ENCODE results near the gene MCCC2. TPM values are rescaled to one million over a fixed set of nuclear protein-coding genes. Genes with fewer than 3 reads are reported as not detected.
"Not testable (repeated sequence)": the region's sequence is repeated elsewhere in the genome, so short reads cannot be mapped to it uniquely, and the experiment has no call there.

MCCC2 gene
- total RNA-seq (2021; fragmentation: NEBNext Ultra II Directional; extraction: Animal tissue kit (Norgen Biotek cat#: 25700)) = 10 to 100 TPM; 11.7 to 22.4 (median 14.0) TPM
- long read RNA-seq, transcript MCCC2-201 (17 exons, 3,665 nt) = major isoform, 7 of 22 reads
- long read RNA-seq, partial matches to known transcripts = 6 of 22 reads
- long read RNA-seq, other reads (novel, unspliced or antisense) = 7 of 22 reads

DNA sequence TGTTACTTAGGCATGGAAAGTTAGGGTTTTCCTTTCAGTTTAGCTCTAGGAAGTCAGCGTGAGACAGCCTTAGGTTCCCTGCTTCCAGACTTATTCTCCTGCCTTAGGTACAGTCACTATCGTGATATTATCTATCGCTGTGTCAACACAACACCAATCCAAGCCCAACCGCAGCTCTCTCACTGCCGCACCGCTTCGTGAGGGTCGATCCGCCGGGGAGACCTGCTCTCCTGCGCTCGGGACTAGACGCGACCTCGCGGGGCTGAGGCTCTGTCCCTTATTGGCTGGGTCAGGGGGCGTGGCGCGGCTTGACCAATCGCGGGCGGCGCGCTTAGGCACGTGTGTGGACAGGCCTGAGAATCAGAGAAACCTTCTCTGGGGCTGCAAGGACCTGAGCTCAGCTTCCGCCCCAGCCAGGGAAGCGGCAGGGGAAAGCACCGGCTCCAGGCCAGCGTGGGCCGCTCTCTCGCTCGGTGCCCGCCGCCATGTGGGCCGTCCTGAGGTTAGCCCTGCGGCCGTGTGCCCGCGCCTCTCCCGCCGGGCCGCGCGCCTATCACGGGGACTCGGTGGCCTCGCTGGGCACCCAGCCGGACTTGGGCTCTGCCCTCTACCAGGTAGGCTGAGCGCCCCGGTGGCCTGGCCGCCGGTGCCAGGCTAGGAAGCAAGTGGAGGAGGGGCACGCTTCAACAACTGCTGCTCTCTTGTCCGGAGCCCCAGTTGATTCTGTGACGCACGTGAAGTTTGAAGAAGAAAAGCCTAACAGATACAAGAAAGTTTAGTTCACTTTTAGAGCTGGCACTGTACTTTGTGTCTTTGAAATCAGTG, at the start of gene MCCC2:
MCCC2 (plus strand) TSS at position 400 of the 825 bp plus-strand sequence; CDS start at position 486, 86 bp downstream.
- no peaks in the 10 kb centered on the region for H3K9me3 Mint-ChIP-seq
- H3K27me3 Mint-ChIP-seq (ENCODE audit: insufficient read depth) = no peaks in the 10 kb centered on the region; the same call in 1 of the 2 replicates

GRCh38 chr5:71537687-71538086, 49.5 kb upstream of the MCCC2 start:
- H3K27me3 Mint-ChIP-seq (ENCODE audit: insufficient read depth) = no peaks in the 10 kb centered on the region
- H3K4me3 Mint-ChIP-seq = no peak overlapping the region
- TF ChIP-seq CTCF (IDR thresholded peaks at IDR 0.05) = no peak
- H3K27ac Mint-ChIP-seq = peak overlapping the region; percentile 50; the same call in 1 of the 2 replicates
- peaks cover 50% of the 10 kb centered on the region for H3K36me3 Mint-ChIP-seq (ENCODE audit: low read depth)
- no peaks in the 10 kb centered on the region for H3K9me3 Mint-ChIP-seq
- H3K4me1 Mint-ChIP-seq (ENCODE audit: low read depth) = peaks cover 24% of the 10 kb centered on the region
- no peak for DNase-seq

More for the DNA sequence above, at the start of gene MCCC2:
- Mint-ChIP-seq H3K4me1 (ENCODE audit: low read depth) (peaks cover 19% of the 10 kb centered on the region), H3K4me3 (peak within 1 kb of the TSS; percentile 91), H3K27ac (peak within 1 kb of the TSS; percentile 91), H3K36me3 (ENCODE audit: low read depth) (no peaks in the 10 kb centered on the region; the same call in 1 of the 2 replicates)
- no peak for TF ChIP-seq CTCF (IDR thresholded peaks at IDR 0.05)
- DNase-seq = peak; percentile 93

DNA sequence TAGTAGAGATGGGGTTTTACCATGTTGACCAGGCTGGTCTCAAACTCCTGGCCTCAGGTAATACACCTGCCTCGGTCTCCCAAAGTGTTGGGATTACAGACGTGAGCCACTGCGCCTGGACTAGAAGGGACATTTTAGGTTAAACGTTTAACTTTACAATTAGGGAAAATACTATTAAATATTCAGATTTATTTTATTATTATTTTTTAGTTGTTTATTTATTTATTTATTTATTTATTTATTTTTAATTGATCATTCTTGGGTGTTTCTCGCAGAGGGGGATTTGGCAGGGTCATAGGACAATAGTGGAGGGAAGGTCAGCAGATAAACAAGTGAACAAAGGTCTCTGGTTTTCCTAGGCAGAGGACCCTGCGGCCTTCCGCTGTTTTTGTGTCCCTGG, 36.3 kb upstream of the MCCC2 start:
- H3K36me3 Mint-ChIP-seq (ENCODE audit: low read depth) = peaks cover 18% of the 10 kb centered on the region
- H3K4me1 Mint-ChIP-seq (ENCODE audit: low read depth); H3K27me3 Mint-ChIP-seq (ENCODE audit: insufficient read depth); H3K9me3 Mint-ChIP-seq; H3K4me3 Mint-ChIP-seq; DNase-seq; H3K27ac Mint-ChIP-seq: not testable (repeated sequence)

DNA sequence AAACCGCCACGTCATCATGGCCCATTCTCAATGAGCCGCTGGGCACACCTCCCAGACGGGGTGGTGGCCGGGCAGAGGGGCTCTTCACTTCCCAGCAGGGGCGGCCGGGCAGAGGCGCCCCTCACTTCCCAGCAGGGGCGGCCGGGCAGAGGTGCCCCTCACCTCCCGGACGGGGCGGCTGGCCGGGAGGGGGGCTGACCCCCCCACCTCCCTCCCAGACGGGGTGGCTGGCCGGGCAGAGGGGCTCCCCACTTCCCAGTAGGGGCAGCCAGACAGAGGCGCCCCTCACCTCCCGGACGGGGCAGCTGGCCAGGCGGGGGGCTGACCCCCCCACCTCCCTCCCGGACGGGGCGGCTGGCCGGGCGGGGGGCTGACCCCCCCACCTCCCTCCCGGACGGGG, 35.6 kb upstream of the MCCC2 start:
- not testable (repeated sequence) for H3K9me3 Mint-ChIP-seq; DNase-seq; H3K4me1 Mint-ChIP-seq (ENCODE audit: low read depth); H3K4me3 Mint-ChIP-seq; H3K27me3 Mint-ChIP-seq (ENCODE audit: insufficient read depth); H3K27ac Mint-ChIP-seq
- peaks cover 13% of the 10 kb centered on the region for H3K36me3 Mint-ChIP-seq (ENCODE audit: low read depth)

DNA sequence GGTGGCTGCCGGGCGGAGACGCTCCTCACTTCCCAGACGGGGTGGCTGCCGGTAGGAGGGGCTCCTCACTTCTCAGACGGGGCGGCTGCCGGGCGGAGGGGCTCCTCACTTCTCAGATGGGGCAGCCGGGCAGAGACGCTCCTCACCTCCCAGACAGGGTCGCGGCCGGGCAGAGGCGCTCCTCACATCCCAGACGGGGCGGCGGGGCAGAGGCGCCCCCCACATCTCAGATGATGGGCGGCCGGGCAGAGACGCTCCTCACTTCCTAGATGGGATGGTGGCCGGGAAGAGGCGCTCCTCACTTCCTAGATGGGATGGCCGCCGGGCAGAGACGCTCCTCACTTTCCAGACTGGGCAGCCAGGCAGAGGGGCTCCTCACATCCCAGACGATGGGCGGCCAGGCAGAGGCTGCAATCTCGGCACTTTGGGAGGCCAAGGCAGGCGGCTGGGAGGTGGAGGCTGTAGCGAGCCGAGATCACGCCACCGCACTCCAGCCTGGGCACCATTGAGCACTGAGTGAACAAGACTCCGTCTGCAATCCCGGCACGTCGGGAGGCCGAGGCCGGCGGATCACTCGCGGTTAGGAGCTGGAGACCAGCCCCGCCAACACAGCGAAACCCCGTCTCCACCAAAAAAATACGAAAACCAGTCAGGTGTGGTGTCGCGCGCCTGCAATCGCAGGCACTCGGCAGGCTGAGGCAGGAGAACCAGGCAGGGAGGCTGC, 35.0 kb upstream of the MCCC2 start:
- not testable (repeated sequence) for H3K9me3 Mint-ChIP-seq; H3K4me3 Mint-ChIP-seq; DNase-seq; H3K4me1 Mint-ChIP-seq (ENCODE audit: low read depth); H3K27ac Mint-ChIP-seq; H3K27me3 Mint-ChIP-seq (ENCODE audit: insufficient read depth)
- H3K36me3 Mint-ChIP-seq (ENCODE audit: low read depth) = peaks cover 10% of the 10 kb centered on the region

- no peak for TF ChIP-seq CTCF (IDR thresholded peaks at IDR 0.05)
- no peak for DNase-seq
- no peak overlapping the region for H3K27ac Mint-ChIP-seq
- H3K4me3 Mint-ChIP-seq = no peak overlapping the region
- no peaks in the 10 kb centered on the region for H3K27me3 Mint-ChIP-seq (ENCODE audit: insufficient read depth)
- H3K36me3 Mint-ChIP-seq (ENCODE audit: low read depth) = peaks cover 4% of the 10 kb centered on the region; the same call in 1 of the 2 replicates
- no peaks in the 10 kb centered on the region for H3K9me3 Mint-ChIP-seq
- H3K4me1 Mint-ChIP-seq (ENCODE audit: low read depth) = no peaks in the 10 kb centered on the region
Observed at GRCh38 chr5:71563161-71563560, 24.0 kb upstream of the MCCC2 start.
